HG02981 (cell line): Measurements from ENCODE around the gene NR2C2.

ENCODE experiments used
- ATAC-seq: cut with Tn5 transposase; IDR thresholded peaks from one replicate; pipeline ENCODE4 v1.9.1; 2021; ENCODE audit warnings: mild to moderate bottlenecking, moderate library complexity; ENCODE audit not compliant: unreplicated experiment

The NR2C2 gene

DNA sequence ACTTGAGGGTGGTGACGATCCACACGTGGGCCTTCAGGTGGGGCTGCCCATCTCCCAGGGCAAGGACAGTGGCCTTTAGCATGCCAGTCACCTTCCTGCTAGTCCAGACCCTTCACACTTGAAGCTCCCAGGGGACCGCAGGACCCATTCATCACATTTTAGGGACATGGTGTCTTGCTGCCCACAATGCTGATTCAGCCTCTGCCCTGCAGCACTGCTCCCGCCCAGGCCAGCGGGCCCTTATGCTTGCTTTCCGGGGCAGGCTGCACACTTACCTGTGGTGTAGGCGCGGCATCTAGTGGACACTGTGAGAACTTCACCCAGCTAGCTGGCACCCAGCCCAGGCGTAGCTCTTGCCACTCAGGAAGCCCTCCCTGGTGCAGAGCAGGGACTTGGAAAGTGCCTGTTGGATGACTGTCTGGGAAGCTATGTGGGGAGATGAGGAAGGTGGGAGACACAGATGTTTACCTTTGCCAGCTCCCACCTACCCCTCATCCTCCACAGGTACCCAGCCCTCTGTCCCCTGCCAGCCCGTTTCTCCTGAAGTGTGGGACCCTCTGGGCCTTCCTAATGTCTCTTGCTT, 26.3 kb upstream of the NR2C2 start:
- ATAC-seq: peak; percentile 82

GRCh38 chr3:14921811-14922705, 25.3 kb upstream of the NR2C2 start:
- no peak for ATAC-seq

- no peak for ATAC-seq
Measured at GRCh38 chr3:14922863-14923262, 24.5 kb upstream of the NR2C2 start.

DNA sequence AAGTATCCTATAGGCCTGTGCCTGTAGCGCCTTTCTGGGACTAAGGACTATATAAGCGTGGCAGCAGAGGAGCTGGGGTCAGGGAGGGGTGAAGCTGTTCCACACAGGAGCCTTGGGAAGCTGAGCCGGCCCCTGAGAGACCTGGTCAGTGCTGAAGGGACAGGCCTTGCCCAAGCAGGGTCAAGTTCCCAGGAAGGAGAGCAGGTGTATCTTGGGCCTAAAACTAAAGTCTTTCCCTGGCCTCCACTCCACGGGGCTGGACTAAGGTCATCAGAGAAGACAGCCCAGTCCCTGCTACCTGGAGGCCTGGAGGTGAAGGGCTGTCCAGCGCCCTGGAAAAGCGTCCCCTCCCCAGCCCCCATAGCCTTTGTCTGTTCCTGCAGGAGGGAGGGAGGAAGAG, 23.9 kb upstream of the NR2C2 start:
- ATAC-seq: no peak

DNA sequence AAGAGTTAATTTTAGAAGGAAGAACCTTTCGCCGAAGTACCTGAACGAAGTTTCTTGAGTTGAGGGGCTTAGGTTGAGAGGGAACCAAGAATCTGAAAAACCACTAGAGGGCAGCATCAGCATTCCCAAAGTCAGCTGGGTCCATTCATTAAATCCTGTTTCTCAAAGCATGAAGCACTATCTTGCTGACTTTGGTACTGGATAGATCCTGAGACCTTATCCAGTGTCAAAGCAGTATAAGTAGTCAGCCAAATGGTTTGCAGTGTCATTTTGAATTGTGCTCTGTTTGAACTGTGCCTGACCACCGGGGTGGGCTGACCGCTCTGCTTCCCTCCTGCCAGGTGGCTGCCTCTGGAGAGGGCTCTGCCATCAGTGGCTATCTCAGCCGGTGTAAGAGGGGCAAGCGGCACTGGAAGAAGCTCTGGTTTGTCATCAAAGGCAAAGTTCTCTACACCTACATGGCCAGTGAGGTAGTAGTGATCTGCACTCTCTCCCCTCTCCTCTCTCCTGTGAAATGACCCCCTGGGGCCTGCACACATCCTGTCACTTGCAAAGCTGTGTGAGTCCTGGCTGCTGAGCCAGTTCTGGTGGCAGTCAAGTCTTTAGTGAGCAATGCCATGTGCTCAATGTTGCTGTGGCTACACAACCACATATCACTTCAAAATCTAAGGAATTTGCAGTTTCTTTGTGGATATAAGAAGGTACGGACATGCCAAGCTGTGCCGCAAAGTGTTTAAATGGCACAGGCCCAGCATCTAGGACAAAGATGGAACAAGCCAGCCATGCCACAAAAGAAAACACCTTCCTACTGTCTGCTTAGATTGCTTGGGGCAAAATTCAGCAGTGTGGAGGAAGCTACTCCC, 21.4 kb upstream of the NR2C2 start:
- no peak for ATAC-seq

DNA sequence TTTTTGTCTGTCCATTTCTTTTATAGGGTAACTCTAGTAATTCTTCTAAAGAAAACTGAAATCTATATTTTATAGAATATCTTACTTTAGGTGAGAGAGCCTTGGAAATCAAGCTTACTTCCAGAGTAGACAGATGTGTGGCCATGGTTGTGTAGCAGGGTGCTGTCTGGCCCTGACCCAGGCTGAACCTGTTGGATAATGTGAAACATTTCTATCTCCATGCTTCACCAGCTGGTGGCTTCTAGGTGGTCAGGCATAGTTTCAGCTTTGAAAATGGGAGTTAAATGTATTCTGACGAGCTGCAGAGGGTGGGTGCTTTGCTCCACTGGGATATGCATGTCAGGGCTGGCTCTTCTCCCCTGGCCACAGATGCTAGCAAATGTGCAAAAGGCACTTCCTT, 20.8 kb upstream of the NR2C2 start:
- ATAC-seq: no peak

DNA sequence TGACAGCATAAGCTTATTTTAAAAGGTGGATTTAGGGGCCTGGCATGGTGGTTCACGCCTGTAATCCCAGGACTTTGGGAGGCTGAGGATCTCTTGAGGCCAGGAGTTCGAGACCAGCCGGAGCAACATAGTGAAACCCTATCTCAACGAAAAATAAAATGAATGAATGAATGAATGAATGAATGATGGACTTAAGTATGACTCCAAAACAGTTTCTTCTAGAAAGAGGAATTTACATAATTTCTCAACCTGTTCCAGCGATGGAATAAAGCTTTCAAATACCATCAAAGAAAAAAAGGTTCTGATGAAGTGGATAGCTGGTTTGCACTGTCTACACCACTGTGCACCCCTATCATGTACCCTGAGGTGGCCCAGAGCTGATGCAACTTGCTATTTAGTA, 20.1 kb upstream of the NR2C2 start:
- ATAC-seq: no peak

DNA sequence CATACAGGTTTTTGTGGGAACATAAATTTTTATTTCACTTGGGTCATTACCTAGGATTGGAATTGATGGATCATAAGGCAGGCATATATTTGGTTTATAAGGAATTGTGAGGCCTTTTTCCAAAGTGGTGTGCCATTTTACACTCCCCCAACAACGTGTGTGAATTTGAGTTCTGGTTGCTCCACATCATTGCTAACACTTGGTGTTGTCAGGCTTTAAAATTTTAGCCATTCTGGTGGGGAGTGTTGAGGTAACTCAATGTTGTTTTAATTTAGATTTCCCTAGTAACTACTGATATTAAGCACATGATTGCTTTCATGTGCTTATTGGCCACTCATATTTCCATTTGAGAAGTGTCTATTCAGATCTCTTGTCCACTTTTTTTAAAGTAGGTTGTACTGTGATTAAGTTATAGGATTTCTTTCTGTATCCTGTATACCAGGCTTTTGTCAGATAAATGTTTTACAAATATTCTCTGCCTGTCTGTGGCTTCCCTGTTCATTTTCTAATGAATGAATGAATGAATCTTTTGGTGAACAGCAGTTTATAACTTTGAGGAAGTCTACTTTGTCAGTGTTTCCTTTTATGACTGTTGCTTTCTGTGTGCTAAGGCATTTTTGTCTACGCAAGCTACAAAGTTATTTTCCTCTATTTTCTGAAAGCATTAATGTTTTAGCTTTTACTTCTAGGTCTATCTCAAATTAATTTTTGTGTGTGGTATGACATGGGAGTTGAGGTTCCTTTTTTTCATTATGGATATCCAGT, 17.9 kb upstream of the NR2C2 start:
- no peak for ATAC-seq

- no peak for ATAC-seq
Measured at GRCh38 chr3:14933820-14934425, 13.5 kb upstream of the NR2C2 start.

- no peak for ATAC-seq
Measured at GRCh38 chr3:14935592-14936345, 11.6 kb upstream of the NR2C2 start.

DNA sequence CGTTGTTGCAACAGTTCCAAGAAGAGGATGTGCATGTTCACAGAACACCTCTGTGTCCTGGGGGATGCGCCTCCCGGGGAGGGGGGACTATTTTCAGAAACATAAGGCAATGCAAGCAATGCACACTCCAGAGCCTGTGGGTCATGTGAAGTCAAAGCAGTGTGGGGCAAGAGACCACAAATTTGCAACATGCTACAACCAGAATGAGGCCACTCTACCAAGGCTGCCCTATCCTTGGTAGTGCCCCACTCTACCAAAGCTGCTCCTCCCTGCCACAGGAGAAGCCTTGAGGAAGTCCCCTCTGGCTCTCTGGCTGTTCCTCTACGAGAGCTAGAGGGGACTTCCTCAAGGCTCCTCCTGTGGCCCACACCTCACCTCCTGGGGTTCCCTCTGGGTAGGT, 8.4 kb upstream of the NR2C2 start:
- no peak for ATAC-seq

GRCh38 chr3:14941871-14942270, 5.5 kb upstream of the NR2C2 start:
- no peak for ATAC-seq

DNA sequence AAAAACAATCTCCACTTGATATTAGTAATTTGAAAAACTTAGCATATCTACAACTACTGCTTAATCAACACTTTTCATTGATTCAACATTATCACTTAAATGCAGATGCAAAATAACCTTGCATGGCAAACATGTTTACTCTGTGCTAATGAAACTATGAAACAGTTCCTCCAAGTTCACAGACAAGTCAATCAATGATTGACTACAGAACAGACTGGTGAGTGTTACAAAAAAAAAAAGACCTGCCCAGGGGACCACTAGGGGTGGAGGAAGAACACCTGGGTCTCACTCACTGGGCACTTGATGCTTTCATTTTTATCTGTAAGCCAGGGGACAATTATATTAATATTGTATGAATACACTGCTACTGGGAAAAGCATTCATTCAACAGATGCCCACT, 4.3 kb upstream of the NR2C2 start:
- ATAC-seq: no peak

DNA sequence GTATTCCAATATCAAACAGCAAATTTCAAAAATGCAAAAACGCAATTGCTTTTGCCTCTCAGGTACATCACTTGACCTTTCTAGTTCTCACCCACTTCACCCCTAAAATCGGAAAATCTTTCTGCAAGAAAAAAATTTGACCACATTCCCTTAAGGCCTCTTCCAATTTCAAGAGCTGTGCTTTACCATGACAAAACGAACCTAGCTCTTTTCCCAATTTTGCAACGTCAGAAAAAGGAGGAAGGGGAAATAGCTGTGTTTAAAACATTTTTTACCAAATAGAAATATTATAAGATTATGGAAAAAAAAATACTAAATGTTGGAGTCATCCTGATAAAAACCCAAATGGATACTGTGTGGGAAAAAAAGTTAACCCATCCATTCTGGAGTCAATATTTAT, 1.1 kb upstream of the NR2C2 start:
- ATAC-seq: no peak

GRCh38 chr3:14946739-14947099, 664 bp upstream of the NR2C2 start:
- ATAC-seq: no peak

DNA sequence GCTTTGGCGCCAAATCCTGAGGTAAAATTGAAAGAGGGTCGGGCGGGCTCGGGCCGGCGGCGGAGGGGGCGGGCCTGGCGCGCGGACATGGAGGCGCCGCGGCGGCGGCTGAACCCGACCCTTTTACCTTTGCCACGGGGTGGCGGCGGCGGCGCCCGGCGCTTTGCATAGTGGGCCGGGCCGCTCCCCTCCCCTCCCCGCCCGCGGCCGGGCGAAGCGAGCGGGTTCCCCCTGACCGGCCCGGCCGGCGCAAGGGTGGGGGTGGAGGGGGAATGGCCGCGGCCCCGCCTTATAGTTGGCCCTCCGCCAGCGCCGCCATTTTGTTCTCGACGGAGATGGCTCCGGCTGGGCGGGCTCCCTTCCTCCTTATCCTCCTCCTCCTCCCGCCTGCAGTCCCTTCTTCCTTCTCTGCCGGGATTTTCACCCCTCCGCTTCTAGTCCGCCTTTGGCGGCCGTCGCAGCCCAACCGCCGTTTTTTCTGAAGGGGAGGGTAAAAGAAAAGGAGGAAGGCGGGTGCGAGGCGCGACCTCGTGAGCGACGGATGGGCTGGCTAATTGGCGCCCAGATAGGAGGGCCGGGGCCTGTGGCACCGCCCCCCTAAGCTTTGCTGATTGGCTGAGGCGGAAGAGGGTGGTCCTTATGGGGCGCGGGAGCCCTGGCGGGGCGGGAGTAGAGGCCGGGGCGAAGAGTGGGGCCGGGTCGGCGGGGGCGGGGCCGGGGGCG, 664 bp downstream of the NR2C2 start:
- ATAC-seq: peak; percentile 84

- ATAC-seq: no peak
Measured at GRCh38 chr3:14948609-14949038, 1.2 kb downstream of the NR2C2 start.

- ATAC-seq: no peak
Measured at GRCh38 chr3:14949126-14949525, 1.7 kb downstream of the NR2C2 start.

GRCh38 chr3:14950274-14950673, 2.9 kb downstream of the NR2C2 start:
- no peak for ATAC-seq
